HPDE6-E6E7 (cell line): ENCODE results near the gene ABHD4.
A peak's percentile ranks its signal among the peaks of the same experiment; 100 is the strongest.
"Not testable (repeated sequence)": the region's sequence is repeated elsewhere in the genome, so short reads cannot be mapped to it uniquely, and the experiment has no call there.

Source experiments
- DNase-seq: peaks from one replicate; pipeline ENCODE4 v3.0.0; 2011; ENCODE audit warnings: missing footprints; ENCODE audit errors: extremely low spot score

Gene ABHD4

DNA sequence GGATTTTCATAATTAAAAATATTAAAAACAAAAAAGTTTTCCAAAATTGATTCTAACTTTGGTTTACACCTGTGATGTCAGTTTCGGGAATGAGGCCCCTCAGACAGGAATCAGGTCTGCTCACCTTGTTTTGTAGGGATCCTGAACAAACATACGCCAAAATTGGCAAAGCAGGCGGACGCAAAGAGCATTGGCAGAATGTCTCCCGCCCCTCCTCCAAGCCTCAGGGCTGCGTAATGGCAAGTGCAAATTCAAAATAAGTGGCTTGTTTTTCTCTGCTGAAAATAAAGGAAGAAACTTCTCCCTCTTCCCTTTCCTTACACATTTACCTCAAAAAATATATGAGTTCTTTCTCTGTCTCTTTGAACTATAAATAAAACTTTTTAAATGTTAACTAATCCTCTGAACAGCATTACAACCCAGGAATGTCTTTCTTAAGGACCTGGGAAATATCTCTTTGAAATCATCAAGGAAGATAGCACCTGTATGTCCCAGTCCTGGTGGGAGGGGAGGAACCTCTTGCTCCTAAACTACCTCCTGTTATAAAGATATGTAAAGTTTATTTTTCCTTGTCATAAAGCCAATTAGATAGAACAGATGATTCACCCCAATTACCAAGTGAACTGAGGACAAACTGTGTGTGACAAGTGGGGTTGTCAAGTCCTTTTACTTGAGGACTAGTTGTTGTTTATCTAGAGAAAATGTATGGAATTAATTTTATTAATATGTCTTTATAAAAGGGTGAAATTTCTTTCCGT is 29.6 kb downstream of the ABHD4 start:
- no peak for DNase-seq

DNA sequence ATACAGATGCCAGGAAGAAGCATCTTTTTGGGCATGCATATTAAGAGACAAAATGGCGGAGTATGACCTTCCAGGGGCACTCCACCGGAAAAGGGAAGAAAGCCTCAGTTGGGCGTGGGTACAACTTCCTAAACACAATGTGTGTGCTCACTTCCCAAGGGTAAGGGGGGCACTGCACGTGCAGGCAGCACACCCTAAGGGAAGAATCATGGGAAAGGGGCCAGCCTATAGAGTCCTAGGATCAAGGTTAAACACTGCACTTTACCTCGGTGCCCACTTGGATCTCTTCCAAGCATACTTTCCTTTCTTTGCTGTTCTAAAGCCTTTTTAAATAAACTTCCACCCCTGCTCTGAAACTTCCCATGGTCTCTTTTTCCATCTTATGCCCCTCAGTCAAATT is 31.3 kb downstream of the ABHD4 start:
- no peak for DNase-seq

DNA sequence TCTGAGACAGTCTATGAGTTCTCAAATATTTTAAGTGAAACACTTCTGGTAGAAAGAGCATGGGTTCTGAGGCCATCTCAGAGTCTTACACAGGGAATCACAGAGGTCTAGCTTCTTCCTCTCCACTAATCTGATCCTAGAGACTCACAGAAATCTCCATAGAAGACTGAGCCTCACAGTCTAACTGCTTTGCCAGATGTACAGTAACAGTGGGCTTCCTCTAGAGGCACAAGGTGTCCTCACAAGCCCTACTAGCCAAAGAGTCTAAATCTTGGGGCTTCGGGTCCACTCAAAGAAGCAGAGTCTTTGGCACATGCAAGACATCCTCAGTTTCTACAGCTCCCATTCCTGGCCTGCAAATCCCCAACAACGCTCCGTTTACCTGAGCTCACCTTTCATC is 32.0 kb downstream of the ABHD4 start:
- no peak for DNase-seq

DNA sequence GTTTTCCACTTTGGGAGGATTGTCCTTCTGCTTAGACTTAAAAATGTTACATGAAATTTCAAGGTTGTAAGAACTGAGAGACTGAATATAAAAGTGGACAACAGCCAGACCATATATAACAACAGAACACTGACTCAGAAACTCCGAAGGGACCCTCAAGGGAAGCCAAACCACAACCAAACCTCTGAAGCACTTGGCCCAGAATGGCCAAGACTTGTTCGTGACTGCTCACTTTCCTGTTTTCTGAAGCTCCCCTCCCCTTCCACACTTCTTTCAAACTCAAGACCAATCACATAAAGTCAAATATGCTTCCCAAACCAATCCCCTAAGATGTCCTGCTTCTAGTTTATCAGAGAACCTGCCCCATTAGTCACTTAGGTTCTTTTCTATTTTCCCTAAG is 32.4 kb downstream of the ABHD4 start:
- no peak for DNase-seq

- no peak for DNase-seq
Observed at GRCh38 chr14:22634233-22634900, 36.3 kb downstream of the ABHD4 start.

GRCh38 chr14:22635980-22636379 is 37.9 kb downstream of the ABHD4 start:
- not testable (repeated sequence) for DNase-seq

GRCh38 chr14:22640192-22640591 is 42.1 kb downstream of the ABHD4 start:
- DNase-seq: no peak

- DNase-seq: peak; percentile 25
Observed at GRCh38 chr14:22641846-22642245, 43.7 kb downstream of the ABHD4 start.

DNA sequence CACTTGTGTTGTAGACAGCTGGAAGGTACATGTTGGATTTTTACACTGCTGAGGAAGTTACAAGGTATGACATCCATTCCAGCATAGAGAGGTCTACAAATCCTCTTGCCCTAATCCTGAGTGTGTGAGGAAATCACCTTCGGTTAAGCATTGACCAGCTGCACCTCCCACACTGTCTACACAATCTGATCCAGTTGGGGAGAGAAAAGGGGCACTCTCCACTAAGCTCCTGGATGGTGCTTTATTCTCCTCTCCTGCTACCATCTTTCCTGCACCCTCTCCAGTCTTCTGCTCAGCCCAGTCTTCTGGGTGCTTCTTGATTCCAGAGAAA is 46.2 kb downstream of the ABHD4 start, which contains the start of gene OR6J1:
TSS of gene OR6J1 (minus strand) at position 48 of the 331 bp plus-strand sequence. CDS start 9,541 bp downstream, outside the sequence.
- no peak for DNase-seq

- DNase-seq: peak; percentile 59
Observed at GRCh38 chr14:22646570-22647254, 48.6 kb downstream of the ABHD4 start.

GRCh38 chr14:22648506-22648905 is 50.4 kb downstream of the ABHD4 start:
- no peak for DNase-seq

DNA sequence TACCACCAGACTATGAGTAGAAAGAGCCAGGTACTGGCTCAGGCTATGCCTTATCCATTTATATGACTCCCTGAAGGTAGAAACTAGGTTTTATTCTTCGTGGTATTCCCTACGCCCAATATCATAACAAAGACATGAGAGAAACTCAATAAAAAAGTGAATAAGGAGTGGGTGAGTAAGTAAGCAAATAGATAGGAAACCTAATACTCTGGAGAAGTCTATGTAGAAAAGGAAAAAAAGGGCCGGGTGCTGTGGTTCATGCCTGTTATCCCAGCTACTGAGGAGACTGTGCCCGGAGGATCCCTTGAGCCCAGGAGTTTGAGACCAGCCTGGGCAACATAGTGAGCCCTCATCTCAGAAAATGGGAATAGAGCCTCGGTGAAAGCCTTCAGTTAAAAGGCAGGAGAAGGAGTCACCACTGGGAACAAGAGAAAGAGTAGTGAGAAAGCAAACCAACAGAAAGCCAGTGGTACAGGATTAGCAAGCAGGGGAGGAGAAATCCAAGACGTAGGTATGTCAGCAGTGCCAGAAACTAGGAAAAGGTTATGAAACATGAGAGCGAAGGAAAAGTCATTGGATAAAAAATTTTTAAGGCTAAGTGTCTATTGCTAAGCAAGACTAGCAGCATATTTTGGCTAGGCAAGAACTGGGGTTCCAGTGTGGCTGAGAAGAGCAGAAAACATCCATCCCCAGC is 52.1 kb downstream of the ABHD4 start:
- no peak for DNase-seq

DNA sequence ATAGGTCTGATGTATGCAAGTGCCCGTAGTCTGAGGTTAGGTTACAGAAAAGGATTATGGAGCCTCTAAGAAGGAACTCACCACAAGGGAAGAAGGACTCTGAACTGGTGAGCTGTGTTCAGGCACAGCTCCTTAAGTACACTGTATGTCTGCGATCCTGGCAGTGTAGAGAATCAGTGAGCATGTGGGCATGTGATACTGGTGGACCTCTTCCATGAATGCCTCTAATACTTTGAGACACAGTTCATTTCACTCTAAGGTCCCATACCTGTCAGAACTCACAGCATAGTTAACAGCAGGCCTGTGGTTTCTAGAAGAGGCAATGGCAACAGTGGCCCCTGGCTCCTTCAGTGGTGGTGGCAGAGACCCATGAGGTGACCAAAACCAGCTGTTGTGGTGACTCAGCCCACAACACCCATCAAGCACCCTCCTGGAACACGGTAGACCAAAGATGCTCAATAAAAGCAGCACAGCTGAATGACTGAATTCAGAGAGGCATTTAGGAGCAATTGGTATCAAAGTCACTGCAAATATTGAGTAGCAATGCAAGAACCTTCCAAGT is 52.9 kb downstream of the ABHD4 start:
- no peak for DNase-seq

DNA sequence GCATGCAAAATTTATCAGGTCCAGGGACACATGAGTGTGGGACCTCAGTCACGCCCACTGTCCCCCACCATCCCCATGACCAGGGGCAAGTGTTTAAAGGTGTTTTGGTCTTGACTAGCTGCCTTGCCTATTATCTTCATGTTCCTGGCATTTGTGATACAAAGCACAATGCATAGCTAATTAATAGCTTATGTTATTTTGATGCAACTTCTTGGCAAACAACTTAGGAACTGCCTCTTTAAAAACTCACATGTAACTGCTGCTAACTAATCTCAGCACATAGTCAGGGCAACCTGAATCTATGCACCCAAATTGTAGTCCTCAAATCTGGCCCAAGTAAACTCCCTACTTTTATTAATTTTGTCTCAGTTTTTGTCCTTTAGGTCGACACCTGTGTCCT is 53.5 kb downstream of the ABHD4 start:
- DNase-seq: no peak

DNA sequence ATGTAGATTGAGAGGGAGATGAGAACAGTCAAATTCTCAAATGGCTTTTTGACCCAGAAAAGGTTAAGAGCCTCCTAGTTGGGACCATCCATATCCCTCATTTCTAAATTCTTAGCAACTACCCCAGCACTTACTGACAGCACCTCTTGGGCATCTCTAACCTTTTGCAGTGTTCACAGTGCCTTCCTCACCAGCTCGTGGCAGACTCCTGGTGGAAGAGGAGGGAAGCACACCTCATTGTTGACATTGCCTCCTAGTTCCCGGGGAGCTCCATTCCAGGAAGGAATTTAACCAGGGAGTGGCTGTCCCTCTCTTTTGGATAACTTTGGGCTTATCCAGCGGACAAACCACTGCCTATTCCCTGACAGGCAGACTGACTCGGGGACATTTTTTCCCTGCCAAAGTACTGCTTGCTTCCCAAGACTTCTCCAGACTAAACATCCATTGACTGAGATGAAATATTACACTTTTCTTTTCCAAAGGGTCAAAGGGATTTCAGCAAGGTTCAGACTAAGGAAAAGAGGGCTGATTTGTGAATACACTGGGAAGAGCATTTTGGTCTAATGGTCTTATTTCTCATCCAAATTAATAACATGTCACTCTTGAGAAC is 55.0 kb downstream of the ABHD4 start:
- peak; percentile 70 for DNase-seq

- DNase-seq: no peak
Observed at GRCh38 chr14:22656226-22656625, 58.1 kb downstream of the ABHD4 start.

- no peak for DNase-seq
Observed at GRCh38 chr14:22656945-22657731, 59.0 kb downstream of the ABHD4 start.

DNA sequence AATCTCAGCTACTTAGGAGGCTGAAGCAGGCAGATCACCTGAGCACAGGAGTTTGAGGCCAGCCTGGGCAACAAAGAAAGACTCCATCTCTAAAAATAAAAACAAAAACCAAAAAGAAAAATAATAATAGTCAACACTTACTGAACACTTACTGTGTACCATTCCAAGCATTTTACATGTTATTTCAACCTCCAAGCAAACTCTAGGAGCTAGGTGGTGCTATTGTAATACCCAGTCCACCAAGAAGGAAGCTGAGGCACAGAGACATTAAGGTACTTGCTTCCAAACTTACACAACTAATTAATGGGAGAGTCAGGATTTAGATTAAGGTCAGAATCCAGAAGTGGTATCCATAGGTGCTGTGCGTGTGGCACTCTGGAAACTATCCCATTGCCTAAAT is 59.8 kb downstream of the ABHD4 start:
- no peak for DNase-seq

GRCh38 chr14:22658946-22659345 is 60.8 kb downstream of the ABHD4 start:
- DNase-seq: no peak

GRCh38 chr14:22660654-22661053 is 62.6 kb downstream of the ABHD4 start:
- DNase-seq: no peak
